SJSA1 (cell line): ENCODE results near the gene CASP2. TPM values are rescaled to one million over a fixed set of nuclear protein-coding genes. Genes with fewer than 3 reads are reported as not detected.
"Not testable (repeated sequence)": the region's sequence is repeated elsewhere in the genome, so short reads cannot be mapped to it uniquely, and the experiment has no call there.

Source experiments
- DNase-seq, 2 experiments: peaks; one replicate each; pipeline ENCODE4 v3.0.0-alpha.2; 2015 to 2020; ENCODE audit warnings: low spot score in 2 of 2, low read depth in 1 of 2
- H3K27ac ChIP-seq: fragments of 250-450 bp; sonication (Bioruptor Pico); 2 replicates; pipeline ENCODE4 v1.5.1; 2020; ENCODE audit warnings: mild to moderate bottlenecking, moderate library complexity
- H3K27me3 ChIP-seq: fragments of 250-450 bp; sonication (Bioruptor Pico); replicated peaks from 2 replicates; pipeline ENCODE4 v1.5.1; 2020; ENCODE audit warnings: mild to moderate bottlenecking, moderate library complexity
- H3K36me3 ChIP-seq: fragments of 250-450 bp; sonication (Bioruptor Pico); 2 replicates; pipeline ENCODE4 v1.5.1; 2020; ENCODE audit warnings: mild to moderate bottlenecking
- H3K4me1 ChIP-seq: fragments of 250-450 bp; sonication (Bioruptor Pico); replicated peaks from 2 replicates; pipeline ENCODE4 v1.6.1; 2021; ENCODE audit warnings: mild to moderate bottlenecking
- H3K4me3 ChIP-seq: fragments of 250-450 bp; sonication (Bioruptor Pico); 2 replicates; pipeline ENCODE4 v1.5.1; 2020; ENCODE audit warnings: mild to moderate bottlenecking
- H3K9me3 ChIP-seq: fragments of 250-450 bp; sonication (Bioruptor Pico); replicated peaks from 2 replicates; pipeline ENCODE4 v1.5.1; 2020; ENCODE audit warnings: mild to moderate bottlenecking
- total RNA-seq: library from RNA; depleted of rRNA; stranded (reverse); fragments of >200 nt; shearing (Covaris generic); gene quantifications from 2 replicates; pipeline ENCODE4 v1.2.3, GENCODE V29; 2014

Gene CASP2
- total RNA-seq, 1 experiment from 2014 or later = 20.5 TPM

DNA sequence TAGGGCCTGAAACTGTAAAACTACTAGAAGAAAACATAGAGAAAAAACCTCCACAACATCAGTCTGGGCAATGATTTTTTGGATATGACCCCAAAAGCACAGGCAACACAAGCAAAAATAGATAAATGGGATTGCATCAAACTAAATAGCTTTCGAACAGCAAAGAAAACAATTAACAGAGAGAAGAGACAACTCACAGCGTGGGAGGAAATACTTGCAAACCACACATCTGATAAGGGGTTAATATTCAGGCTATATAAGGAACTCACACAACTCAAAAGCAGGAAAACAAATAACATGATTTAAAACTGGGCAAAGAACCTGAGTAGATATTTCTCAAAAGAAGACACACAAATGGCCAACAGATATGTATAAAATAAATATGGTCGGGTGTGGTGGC, 32.6 kb upstream of the CASP2 start:
- Histone ChIP-seq H3K27me3 (no peaks in the 10 kb centered on the region), H3K9me3 (no peaks in the 10 kb centered on the region), H3K4me3 (no peak overlapping the region), H3K27ac (no peak overlapping the region), H3K4me1 (0 out of 2 replicates have a peak, but pooled peaks cover 4% of the 10 kb centered on the region), H3K36me3 (no peaks in the 10 kb centered on the region)
- DNase-seq = no peak

DNA sequence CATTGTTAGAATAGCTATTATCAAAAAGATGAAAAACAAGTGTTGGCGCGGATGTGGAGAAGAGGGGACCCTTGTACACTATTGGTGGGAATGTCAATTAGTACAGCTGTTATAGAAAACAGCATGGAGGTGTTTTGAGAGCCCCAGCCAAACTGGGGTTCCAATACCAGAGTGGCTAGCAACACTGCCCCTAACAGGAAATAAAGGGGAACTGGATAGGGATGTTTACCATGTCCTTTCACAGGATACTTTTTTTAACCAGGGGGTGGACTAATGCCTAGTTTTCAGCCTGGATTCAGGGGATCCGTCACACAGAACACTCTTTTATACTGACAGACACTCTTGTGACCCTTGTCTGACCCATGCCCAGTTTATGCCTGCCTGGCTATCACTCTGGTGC, 31.8 kb upstream of the CASP2 start:
- Histone ChIP-seq H3K4me1 (0 out of 2 replicates have a peak, but pooled peaks cover 4% of the 10 kb centered on the region), H3K27ac (no peak overlapping the region), H3K4me3 (no peak overlapping the region), H3K36me3 (no peaks in the 10 kb centered on the region), H3K9me3 (no peaks in the 10 kb centered on the region), H3K27me3 (no peaks in the 10 kb centered on the region)
- DNase-seq = no peak

DNA sequence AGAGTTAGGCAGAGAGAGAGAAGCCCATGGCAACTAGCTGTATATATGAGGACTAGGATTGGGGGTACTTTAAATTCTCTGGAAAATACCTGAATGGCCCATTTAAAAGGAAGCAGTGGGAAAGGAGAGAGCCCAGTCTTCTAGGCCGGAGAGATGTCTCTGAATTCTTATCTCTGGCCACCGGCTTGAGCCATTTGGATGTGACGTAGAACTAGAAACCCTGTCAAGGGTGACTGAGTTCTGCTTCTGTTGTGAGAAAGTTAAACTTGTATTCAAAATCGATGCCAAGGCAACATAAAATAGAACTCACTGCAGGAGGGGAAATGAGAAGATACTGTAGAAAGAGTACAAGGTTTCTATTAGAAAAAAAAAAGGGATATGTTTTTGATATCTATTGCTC, 31.2 kb upstream of the CASP2 start:
- H3K27me3 ChIP-seq = no peaks in the 10 kb centered on the region
- H3K4me1 ChIP-seq = 0 out of 2 replicates have a peak, but pooled peaks cover 4% of the 10 kb centered on the region
- H3K4me3 ChIP-seq = no peak overlapping the region
- H3K9me3 ChIP-seq = no peaks in the 10 kb centered on the region
- no peaks in the 10 kb centered on the region for H3K36me3 ChIP-seq
- no peak overlapping the region for H3K27ac ChIP-seq
- no peak for DNase-seq

DNA sequence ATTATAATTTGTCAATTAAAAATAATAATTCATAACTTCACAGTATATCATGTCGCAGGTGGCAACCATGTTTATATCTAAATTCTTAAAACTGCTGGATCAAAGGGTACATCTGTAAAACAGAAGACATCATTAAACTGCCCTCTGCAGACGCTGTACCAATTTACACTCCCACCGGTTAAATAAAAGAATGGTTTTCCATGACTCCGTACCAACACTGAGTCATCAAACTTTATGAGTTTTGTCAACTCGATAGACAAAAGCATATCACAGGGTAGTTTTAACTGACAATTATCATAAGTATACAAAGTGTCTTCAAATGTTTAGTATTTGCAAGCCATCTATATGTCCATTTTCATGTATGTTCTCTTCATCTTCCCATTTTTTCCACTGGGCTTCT, 30.6 kb upstream of the CASP2 start:
- Histone ChIP-seq H3K4me3 (no peak overlapping the region), H3K9me3 (no peaks in the 10 kb centered on the region), H3K4me1 (0 out of 2 replicates have a peak, but pooled peaks cover 4% of the 10 kb centered on the region), H3K27me3 (no peaks in the 10 kb centered on the region), H3K27ac (no peak overlapping the region), H3K36me3 (no peaks in the 10 kb centered on the region)
- DNase-seq = no peak

DNA sequence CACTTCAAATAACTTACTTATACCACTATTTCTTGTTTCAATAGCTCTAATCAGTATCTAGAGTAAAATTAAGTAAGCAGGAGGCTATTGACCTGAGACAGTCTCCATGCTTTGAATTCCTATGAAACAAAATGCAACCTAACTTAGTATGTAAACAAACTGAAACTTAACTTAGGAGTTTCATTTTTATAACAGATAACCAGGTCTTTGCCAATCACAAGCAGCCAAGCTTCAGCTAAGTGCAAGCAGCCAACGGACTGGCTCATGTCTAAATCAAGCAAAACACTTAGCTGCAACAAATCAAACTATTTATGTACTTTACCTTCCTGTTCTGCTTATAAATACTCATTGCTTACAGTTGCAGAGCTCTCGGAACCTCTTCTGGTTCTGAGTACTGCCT, 29.3 kb upstream of the CASP2 start:
- H3K4me1 ChIP-seq = peaks cover 4% of the 10 kb centered on the region; the same call in 1 of the 2 replicates
- no peak overlapping the region for H3K27ac ChIP-seq
- H3K27me3 ChIP-seq = no peaks in the 10 kb centered on the region
- no peak for DNase-seq
- no peaks in the 10 kb centered on the region for H3K9me3 ChIP-seq
- no peak overlapping the region for H3K4me3 ChIP-seq
- H3K36me3 ChIP-seq = no peaks in the 10 kb centered on the region

DNA sequence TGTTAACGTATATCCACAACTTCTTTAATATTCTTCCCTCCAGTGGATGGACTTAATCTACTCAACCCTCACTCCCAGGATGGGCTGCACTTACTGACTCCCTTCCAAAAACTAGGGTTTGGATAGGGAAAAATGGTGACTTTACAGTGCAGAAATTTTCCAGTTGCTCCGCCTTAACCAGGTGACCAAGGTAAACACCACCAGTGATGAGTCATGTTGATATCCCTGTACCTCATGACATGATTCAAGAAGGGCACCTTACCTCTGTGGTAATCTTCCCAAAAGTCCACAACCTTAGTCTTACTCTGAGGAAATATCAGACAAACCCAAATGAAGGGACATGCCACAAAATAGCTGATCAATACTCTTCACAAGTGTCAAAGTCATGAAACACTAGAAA, 28.4 kb upstream of the CASP2 start:
- Histone ChIP-seq H3K9me3 (no peaks in the 10 kb centered on the region), H3K27me3 (no peaks in the 10 kb centered on the region), H3K27ac (no peak overlapping the region), H3K36me3 (no peaks in the 10 kb centered on the region; the same call in 1 of the 2 replicates), H3K4me1 (peaks cover 9% of the 10 kb centered on the region; the same call in 1 of the 2 replicates), H3K4me3 (no peak overlapping the region)
- no peak for DNase-seq

DNA sequence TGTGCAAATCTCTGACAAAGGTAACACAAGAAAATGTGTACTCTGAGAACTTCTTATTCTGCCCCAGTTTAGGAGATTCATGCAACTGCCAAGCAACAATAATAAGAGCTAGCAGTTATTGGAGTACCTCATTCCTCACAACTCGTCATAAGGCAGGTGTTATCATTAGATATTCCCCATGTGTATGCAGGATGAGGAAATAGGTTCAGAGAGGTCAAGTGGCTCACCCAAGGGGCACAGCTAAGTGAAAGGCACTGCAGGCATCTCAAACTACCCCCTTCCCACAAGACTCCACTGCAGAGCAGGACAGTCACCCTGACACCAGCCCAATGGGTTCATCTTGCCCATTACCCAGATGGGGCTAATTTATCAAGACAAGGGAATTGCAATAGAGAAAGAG, 26.2 kb upstream of the CASP2 start:
- no peaks in the 10 kb centered on the region for H3K9me3 ChIP-seq
- H3K36me3 ChIP-seq = peaks cover 8% of the 10 kb centered on the region
- peaks cover 9% of the 10 kb centered on the region; the same call in 1 of the 2 replicates for H3K4me1 ChIP-seq
- no peak overlapping the region for H3K27ac ChIP-seq
- no peak for DNase-seq
- H3K27me3 ChIP-seq = no peaks in the 10 kb centered on the region
- H3K4me3 ChIP-seq = no peak overlapping the region

DNA sequence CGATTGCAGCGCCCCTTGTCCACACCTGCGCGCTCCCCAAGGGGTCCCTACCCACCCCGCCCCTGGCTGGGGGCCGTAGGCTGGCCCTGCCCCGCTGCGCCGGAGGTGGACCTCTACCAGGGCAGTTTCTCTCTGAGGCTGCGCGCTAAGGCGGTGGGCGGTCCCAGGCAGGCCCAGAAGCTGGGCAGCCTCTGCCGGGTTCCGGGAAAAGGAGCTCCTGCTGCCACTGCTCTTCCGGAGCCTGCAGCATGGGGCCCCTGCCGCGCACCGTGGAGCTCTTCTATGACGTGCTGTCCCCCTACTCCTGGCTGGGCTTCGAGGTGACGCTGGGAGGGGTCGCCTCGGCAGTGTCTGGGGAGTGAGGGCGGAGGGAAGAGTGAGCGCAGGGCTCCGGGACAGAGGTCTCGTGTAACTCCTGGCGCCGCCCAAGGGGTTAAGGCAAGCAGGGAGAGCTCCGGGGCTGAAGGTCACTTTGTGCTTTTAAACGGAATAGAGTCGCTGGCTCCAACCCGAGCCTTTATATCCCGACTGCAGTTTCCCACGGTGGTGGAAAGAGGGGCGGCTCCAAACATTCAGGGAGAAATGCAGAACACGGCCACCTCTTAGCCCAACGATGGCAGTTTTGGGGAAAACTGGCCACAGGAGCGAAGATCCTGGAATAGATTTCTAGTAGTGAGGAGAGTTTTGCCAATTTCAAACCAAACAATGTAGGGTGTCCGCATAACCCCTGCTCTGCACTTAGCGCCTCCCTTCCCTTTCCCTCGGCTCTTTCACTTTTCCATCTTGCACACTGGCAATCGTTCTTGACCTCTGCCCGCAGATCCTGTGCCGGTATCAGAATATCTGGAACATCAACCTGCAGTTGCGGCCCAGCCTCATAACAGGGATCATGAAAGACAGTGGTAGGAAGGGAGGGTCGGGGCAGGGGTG, 24.6 kb upstream of the CASP2 start, which contains the start of gene GSTK1:
TSS of gene GSTK1 (plus strand) at position 176 of the 930 bp plus-strand sequence. CDS start at position 249, 73 bp downstream.
- peaks cover 24% of the 10 kb centered on the region for H3K36me3 ChIP-seq
- no peaks in the 10 kb centered on the region for H3K27me3 ChIP-seq
- DNase-seq = peak; percentile 63 to 70
- peaks cover 9% of the 10 kb centered on the region; the same call in 1 of the 2 replicates for H3K4me1 ChIP-seq
- no peaks in the 10 kb centered on the region for H3K9me3 ChIP-seq
- no peak within 1 kb of the TSS; the same call in 1 of the 2 replicates for H3K27ac ChIP-seq
- H3K4me3 ChIP-seq = peak within 1 kb of the TSS; percentile 68

DNA sequence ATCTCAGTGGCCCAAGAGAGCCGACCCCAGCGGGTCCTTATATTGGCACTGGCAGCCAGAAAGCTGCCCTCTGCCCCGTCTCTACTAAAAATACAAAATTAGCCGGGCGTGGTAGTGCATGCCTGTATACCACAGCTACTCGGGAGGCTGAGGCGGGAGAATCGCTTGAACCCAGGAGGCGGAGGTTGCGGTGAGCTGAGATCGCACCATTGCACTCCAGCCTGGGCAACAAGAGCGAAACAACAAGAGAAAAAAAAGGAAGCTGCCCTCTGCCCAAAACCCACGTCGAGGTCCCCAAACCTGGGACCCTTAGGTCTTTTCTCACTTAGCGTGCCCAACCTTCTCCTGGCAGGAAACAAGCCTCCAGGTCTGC, 24.0 kb upstream of the CASP2 start:
- Histone ChIP-seq H3K4me3 (peak overlapping the region; percentile 68), H3K36me3 (peaks cover 31% of the 10 kb centered on the region)
- H3K4me1 ChIP-seq, H3K9me3 ChIP-seq, DNase-seq, H3K27me3 ChIP-seq, H3K27ac ChIP-seq: not testable (repeated sequence)

DNA sequence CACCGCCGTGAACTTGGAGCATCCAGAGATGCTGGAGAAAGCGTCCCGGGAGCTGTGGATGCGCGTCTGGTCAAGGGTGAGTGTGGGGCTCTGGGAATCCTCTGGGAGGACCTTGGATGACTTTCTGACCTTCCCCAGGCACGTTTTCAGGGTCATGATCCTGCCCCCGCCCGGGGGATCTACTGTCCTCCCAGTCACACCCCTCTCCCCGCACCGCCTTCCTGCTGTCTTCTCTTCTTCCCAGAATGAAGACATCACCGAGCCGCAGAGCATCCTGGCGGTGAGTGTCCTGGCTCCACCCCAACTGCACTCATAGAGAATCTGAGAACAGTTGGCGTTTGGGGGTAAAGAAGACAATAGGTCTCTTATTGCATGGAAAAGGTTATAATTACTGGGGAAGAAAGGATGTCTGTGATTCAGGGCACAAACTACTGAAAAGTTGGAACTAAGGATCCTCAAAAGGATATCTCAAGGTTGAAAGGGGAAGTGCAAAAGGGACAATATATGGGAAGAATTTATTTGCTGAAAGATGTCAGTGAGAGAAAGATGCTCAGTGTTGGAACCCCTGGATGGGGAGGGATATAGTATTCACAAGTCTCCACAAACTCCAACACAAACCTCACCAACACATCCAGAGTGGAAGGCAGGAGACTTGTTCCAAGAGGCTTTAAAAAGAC, 23.0 kb upstream of the CASP2 start:
- Histone ChIP-seq H3K27ac (no peak overlapping the region), H3K36me3 (peaks cover 39% of the 10 kb centered on the region), H3K4me3 (no peak overlapping the region), H3K4me1 (peaks cover 4% of the 10 kb centered on the region; the same call in 1 of the 2 replicates), H3K9me3 (no peaks in the 10 kb centered on the region), H3K27me3 (no peaks in the 10 kb centered on the region)
- no peak for DNase-seq

DNA sequence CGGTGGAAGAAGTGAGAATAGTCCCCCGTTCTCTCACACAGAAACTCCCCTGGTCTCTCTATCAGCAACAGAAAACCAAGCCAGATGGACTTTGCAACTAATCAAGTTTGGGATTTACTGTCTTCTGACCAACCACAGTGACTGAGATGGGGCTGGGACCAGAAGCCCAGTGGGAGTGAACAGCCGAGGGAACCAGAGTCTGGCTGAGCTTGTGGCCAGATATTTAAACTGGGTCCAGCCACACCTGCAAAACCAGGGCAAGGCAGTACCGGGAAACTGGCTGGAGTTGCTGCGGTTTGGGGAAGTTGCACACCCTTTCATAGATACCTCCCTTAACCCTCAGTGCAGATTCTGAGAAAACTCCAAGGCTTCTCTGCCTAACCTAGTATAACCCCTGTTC, 18.9 kb upstream of the CASP2 start:
- no peaks in the 10 kb centered on the region for H3K27me3 ChIP-seq
- H3K36me3 ChIP-seq = peaks cover 39% of the 10 kb centered on the region
- no peak overlapping the region for H3K4me3 ChIP-seq
- H3K27ac ChIP-seq = no peak overlapping the region
- DNase-seq = no peak
- no peaks in the 10 kb centered on the region for H3K9me3 ChIP-seq
- H3K4me1 ChIP-seq = peaks cover under 1% of the 10 kb centered on the region; the same call in 1 of the 2 replicates

DNA sequence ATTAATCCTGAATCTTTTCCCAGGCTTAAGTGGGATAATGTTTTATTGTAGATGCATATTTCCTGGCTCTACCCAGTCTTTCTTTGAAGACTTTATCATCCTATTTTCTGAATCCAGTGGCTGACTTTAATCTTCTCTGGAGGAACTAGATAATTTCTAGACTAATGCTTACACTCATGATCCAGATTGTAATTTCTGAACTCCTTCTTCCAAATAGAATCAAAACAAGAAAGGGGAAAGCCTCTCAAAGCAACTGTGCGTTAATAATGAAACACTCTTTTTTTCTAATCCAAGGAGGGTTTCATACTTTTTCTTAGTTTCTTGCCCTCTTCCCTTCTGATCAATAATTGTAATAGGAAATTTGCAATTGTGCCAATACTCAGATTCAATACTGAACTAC, 16.9 kb upstream of the CASP2 start:
- Histone ChIP-seq H3K4me3 (no peak overlapping the region), H3K27ac (no peak overlapping the region), H3K9me3 (no peaks in the 10 kb centered on the region), H3K27me3 (no peaks in the 10 kb centered on the region), H3K4me1 (no peaks in the 10 kb centered on the region), H3K36me3 (peaks cover 33% of the 10 kb centered on the region)
- no peak for DNase-seq

DNA sequence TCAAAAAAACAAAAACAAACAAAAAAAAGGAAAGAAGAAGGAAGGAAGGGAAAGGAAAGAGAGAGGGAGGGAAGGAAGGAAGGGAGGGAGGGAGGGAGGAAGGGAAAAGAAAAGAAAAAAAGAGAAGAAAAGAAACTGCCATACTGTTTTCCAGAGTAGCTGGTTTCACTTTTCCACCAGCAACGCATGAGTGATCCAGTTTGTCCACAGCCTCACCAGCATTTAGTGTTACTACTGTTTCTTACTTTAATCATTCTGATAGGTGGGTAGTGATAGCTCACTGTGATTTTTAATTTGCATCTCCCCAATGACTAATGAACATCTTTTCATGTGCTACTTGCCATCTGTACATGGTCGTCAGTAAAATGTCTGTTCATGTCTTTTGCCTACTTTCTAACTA, 15.3 kb upstream of the CASP2 start:
- Histone ChIP-seq H3K4me3 (no peak overlapping the region), H3K27ac (no peak overlapping the region), H3K27me3 (no peaks in the 10 kb centered on the region), H3K9me3 (no peaks in the 10 kb centered on the region), H3K4me1 (no peaks in the 10 kb centered on the region), H3K36me3 (peaks cover 21% of the 10 kb centered on the region)
- no peak for DNase-seq
